Muscle layer of duodenum (tissue), 2 donors: ENCODE data around the gene ZBTB26.
A peak's percentile ranks its signal among the peaks of the same experiment; 100 is the strongest.

ENCODE experiments used
- H3K27ac ChIP-seq: one replicate; pipeline ENCODE4 v1.7.0; 2013; ENCODE audit warnings: mild to moderate bottlenecking, low read length
- H3K27me3 ChIP-seq: one replicate; pipeline ENCODE4 v1.7.0; 2013; ENCODE audit warnings: low read depth, mild to moderate bottlenecking, control low read depth, low read length
- H3K36me3 ChIP-seq, 2 donors: one replicate each; pipeline ENCODE4 v1.7.0; 2013; ENCODE audit warnings: low read length in 2 of 2, control low read depth in 1 of 2, mild to moderate bottlenecking in 1 of 2; ENCODE audit not compliant: insufficient read depth in 2 of 2, control insufficient read depth in 1 of 2
- H3K4me1 ChIP-seq, 2 donors: one replicate each; pipeline ENCODE4 v1.7.0; 2013; ENCODE audit warnings: low read length in 2 of 2, mild to moderate bottlenecking in 2 of 2, control low read depth in 1 of 2, moderate library complexity in 1 of 2; ENCODE audit not compliant: insufficient read depth in 2 of 2, control insufficient read depth in 1 of 2
- H3K4me3 ChIP-seq, 2 donors: one replicate each; pipeline ENCODE4 v1.7.0; 2013; ENCODE audit warnings: low read length in 2 of 2, low read depth in 1 of 2, mild to moderate bottlenecking in 1 of 2
- H3K9me3 ChIP-seq, 2 donors: one replicate each; pipeline ENCODE4 v1.7.0; 2013; ENCODE audit warnings: low read length in 2 of 2, control low read depth in 1 of 2, mild to moderate bottlenecking in 1 of 2; ENCODE audit not compliant: control insufficient read depth in 1 of 2
- donor health status: healthy.

ZBTB26 gene

GRCh38 chr9:122931226-122932121 is at the start of gene ZBTB26:
ZBTB26 (minus strand) TSS chr9:122931512; CDS start chr9:122919934, 11,578 bp downstream.
- Histone ChIP-seq H3K9me3 (no peaks in the 10 kb centered on the region), H3K4me1 (peaks cover 12 to 35% of the 10 kb centered on the region in 2 donors), H3K36me3 (peaks cover 5 to 9% of the 10 kb centered on the region in 2 donors), H3K27me3 (no peaks in the 10 kb centered on the region), H3K27ac (peak within 1 kb of the TSS; percentile 91), H3K4me3 (peak within 1 kb of the TSS; percentile 77 to 96)

GRCh38 chr9:122978601-122979000 is 47.3 kb upstream of the ZBTB26 start:
- peaks cover 7 to 8% of the 10 kb centered on the region in 2 donors for H3K4me1 ChIP-seq
- H3K36me3 ChIP-seq: peaks cover 0 to 4% of the 10 kb centered on the region in 2 donors
- no peak overlapping the region for H3K4me3 ChIP-seq
- H3K9me3 ChIP-seq: no peaks in the 10 kb centered on the region
- H3K27ac ChIP-seq: no peak overlapping the region
- no peaks in the 10 kb centered on the region for H3K27me3 ChIP-seq

GRCh38 chr9:122975196-122975595 is 43.9 kb upstream of the ZBTB26 start:
- Histone ChIP-seq H3K9me3 (no peaks in the 10 kb centered on the region), H3K27ac (no peak overlapping the region), H3K27me3 (no peaks in the 10 kb centered on the region), H3K4me3 (no peak overlapping the region), H3K36me3 (peaks cover 11 to 18% of the 10 kb centered on the region in 2 donors), H3K4me1 (peaks cover 7 to 8% of the 10 kb centered on the region in 2 donors)

- Histone ChIP-seq H3K9me3 (no peaks in the 10 kb centered on the region), H3K4me1 (no peaks in the 10 kb centered on the region), H3K27ac (no peak overlapping the region), H3K36me3 (peaks cover 0 to 21% of the 10 kb centered on the region in 2 donors), H3K4me3 (no peak overlapping the region), H3K27me3 (no peaks in the 10 kb centered on the region)
Observed at GRCh38 chr9:122961139-122961538, 29.8 kb upstream of the ZBTB26 start.

- H3K27ac ChIP-seq: no peak overlapping the region
- H3K4me3 ChIP-seq: no peak overlapping the region
- no peaks in the 10 kb centered on the region for H3K27me3 ChIP-seq
- H3K9me3 ChIP-seq: no peaks in the 10 kb centered on the region
- H3K36me3 ChIP-seq: peaks cover 0 to 13% of the 10 kb centered on the region in 2 donors
- H3K4me1 ChIP-seq: peaks cover 13 to 19% of the 10 kb centered on the region in 2 donors
Observed at GRCh38 chr9:122955961-122956360, 24.6 kb upstream of the ZBTB26 start.

GRCh38 chr9:122954253-122954691 is 23.0 kb upstream of the ZBTB26 start:
- Histone ChIP-seq H3K4me3 (no peak overlapping the region), H3K27ac (no peak overlapping the region), H3K27me3 (no peaks in the 10 kb centered on the region), H3K4me1 (peaks cover 13 to 19% of the 10 kb centered on the region in 2 donors), H3K9me3 (no peaks in the 10 kb centered on the region), H3K36me3 (peaks cover 0 to under 1% of the 10 kb centered on the region in 2 donors)

- Histone ChIP-seq H3K9me3 (no peaks in the 10 kb centered on the region), H3K4me1 (peaks cover 13 to 36% of the 10 kb centered on the region in 2 donors), H3K27ac (no peak overlapping the region), H3K27me3 (no peaks in the 10 kb centered on the region), H3K4me3 (no peak overlapping the region), H3K36me3 (no peaks in the 10 kb centered on the region)
Observed at GRCh38 chr9:122951056-122951455, 19.7 kb upstream of the ZBTB26 start.

GRCh38 chr9:122950263-122950662 is 19.0 kb upstream of the ZBTB26 start:
- Histone ChIP-seq H3K27ac (no peak overlapping the region), H3K27me3 (no peaks in the 10 kb centered on the region), H3K4me1 (peaks cover 9 to 33% of the 10 kb centered on the region in 2 donors), H3K4me3 (no peak overlapping the region), H3K36me3 (no peaks in the 10 kb centered on the region), H3K9me3 (no peaks in the 10 kb centered on the region)

GRCh38 chr9:122949696-122950095 is 18.4 kb upstream of the ZBTB26 start:
- H3K27ac ChIP-seq: no peak overlapping the region

GRCh38 chr9:122948313-122948712 is 17.0 kb upstream of the ZBTB26 start:
- Histone ChIP-seq H3K9me3 (no peaks in the 10 kb centered on the region), H3K27me3 (no peaks in the 10 kb centered on the region), H3K27ac (no peak overlapping the region), H3K4me1 (peaks cover 0 to 23% of the 10 kb centered on the region in 2 donors), H3K4me3 (peak overlapping the region in 1 of 2 donors; percentile 23), H3K36me3 (no peaks in the 10 kb centered on the region)

More at GRCh38 chr9:122949696-122950095, 18.4 kb upstream of the ZBTB26 start:
- Histone ChIP-seq H3K36me3 (no peaks in the 10 kb centered on the region), H3K27me3 (no peaks in the 10 kb centered on the region), H3K4me1 (peaks cover 4 to 35% of the 10 kb centered on the region in 2 donors), H3K9me3 (no peaks in the 10 kb centered on the region), H3K4me3 (no peak overlapping the region)

GRCh38 chr9:122946461-122947005 is 15.2 kb upstream of the ZBTB26 start:
- Histone ChIP-seq H3K4me3 (no peak overlapping the region), H3K27me3 (no peaks in the 10 kb centered on the region), H3K36me3 (no peaks in the 10 kb centered on the region), H3K4me1 (peaks cover 0 to 33% of the 10 kb centered on the region in 2 donors), H3K27ac (no peak overlapping the region), H3K9me3 (no peaks in the 10 kb centered on the region)
